HL-60 (cell line): ENCODE data around the gene KLHL5.

ENCODE experiments used
- POLR2AphosphoS5 ChIP-seq: IDR thresholded peaks from 2 replicates; pipeline ENCODE4 v1.6.1; 2012; ENCODE audit warnings: low read depth
- SPI1 ChIP-seq: IDR thresholded peaks from 2 replicates; pipeline ENCODE4 v1.6.1; 2012; ENCODE audit warnings: low read depth, mild to moderate bottlenecking, borderline replicate concordance
- TF ChIP-seq, protein P1 (sequence below): IDR thresholded peaks from one replicate; pipeline ENCODE4 v1.5.1; 2011; ENCODE audit warnings: low read length, control low read depth, inconsistent platforms; ENCODE audit not compliant: insufficient read depth
- TF ChIP-seq, protein P2 (sequence below): IDR thresholded peaks from 2 replicates; pipeline ENCODE4 v1.6.1; 2012; ENCODE audit warnings: low read depth; ENCODE audit not compliant: insufficient replicate concordance

DNA sequence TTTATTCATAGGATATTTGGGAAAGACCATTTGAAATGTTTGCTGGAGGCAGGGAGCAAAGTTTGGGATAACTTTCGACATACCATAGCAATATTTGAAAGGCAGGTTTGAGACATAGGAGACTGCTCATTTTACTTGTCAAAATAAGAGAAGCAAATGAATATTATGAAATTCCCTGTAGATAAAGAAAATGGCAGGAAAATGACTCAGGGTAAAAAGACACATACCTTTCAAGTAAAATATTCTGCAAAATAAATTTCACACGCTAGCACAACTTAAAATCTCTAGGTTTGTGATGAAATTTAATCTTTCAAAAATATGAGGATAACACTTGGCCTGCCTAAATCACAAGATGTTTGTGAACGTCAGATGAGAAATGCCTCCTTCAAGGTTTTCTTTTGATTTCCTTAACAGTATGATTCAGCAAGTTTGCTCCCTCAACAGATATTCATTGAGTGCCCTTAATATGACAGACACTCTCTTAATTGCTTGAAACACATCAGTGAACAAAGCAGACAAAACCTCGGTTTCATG, 36.4 kb upstream of the KLHL5 start:
- TF ChIP-seq, protein P1, sequence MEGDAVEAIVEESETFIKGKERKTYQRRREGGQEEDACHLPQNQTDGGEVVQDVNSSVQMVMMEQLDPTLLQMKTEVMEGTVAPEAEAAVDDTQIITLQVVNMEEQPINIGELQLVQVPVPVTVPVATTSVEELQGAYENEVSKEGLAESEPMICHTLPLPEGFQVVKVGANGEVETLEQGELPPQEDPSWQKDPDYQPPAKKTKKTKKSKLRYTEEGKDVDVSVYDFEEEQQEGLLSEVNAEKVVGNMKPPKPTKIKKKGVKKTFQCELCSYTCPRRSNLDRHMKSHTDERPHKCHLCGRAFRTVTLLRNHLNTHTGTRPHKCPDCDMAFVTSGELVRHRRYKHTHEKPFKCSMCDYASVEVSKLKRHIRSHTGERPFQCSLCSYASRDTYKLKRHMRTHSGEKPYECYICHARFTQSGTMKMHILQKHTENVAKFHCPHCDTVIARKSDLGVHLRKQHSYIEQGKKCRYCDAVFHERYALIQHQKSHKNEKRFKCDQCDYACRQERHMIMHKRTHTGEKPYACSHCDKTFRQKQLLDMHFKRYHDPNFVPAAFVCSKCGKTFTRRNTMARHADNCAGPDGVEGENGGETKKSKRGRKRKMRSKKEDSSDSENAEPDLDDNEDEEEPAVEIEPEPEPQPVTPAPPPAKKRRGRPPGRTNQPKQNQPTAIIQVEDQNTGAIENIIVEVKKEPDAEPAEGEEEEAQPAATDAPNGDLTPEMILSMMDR, result no peak
- TF ChIP-seq SPI1, result no peak
- TF ChIP-seq, protein P2, sequence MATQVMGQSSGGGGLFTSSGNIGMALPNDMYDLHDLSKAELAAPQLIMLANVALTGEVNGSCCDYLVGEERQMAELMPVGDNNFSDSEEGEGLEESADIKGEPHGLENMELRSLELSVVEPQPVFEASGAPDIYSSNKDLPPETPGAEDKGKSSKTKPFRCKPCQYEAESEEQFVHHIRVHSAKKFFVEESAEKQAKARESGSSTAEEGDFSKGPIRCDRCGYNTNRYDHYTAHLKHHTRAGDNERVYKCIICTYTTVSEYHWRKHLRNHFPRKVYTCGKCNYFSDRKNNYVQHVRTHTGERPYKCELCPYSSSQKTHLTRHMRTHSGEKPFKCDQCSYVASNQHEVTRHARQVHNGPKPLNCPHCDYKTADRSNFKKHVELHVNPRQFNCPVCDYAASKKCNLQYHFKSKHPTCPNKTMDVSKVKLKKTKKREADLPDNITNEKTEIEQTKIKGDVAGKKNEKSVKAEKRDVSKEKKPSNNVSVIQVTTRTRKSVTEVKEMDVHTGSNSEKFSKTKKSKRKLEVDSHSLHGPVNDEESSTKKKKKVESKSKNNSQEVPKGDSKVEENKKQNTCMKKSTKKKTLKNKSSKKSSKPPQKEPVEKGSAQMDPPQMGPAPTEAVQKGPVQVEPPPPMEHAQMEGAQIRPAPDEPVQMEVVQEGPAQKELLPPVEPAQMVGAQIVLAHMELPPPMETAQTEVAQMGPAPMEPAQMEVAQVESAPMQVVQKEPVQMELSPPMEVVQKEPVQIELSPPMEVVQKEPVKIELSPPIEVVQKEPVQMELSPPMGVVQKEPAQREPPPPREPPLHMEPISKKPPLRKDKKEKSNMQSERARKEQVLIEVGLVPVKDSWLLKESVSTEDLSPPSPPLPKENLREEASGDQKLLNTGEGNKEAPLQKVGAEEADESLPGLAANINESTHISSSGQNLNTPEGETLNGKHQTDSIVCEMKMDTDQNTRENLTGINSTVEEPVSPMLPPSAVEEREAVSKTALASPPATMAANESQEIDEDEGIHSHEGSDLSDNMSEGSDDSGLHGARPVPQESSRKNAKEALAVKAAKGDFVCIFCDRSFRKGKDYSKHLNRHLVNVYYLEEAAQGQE, result no peak
- TF ChIP-seq POLR2AphosphoS5, result no peak
